Activated naive CD4-positive, alpha-beta T cell treated with anti-CD3 and anti-CD28 coated beads for 36 hours (primary cell): ENCODE results near the gene FES. TPM values are rescaled to one million over a fixed set of nuclear protein-coding genes. Genes with fewer than 3 reads are reported as not detected.
"Not testable (repeated sequence)": the region's sequence is repeated elsewhere in the genome, so short reads cannot be mapped to it uniquely, and the experiment has no call there.

ENCODE experiments used
- CTCF ChIA-PET: fragments of 350-600 bp; sonication (Branson Sonifier 250); formaldehyde crosslinking; loops from one replicate; lab custom pipeline; 2021; ENCODE audit warnings: antibody characterized with exemption; lab: Charles Lee
- DNase-seq: peaks from one replicate; pipeline ENCODE4 v3.0.0-alpha.2; 2020
- H3K27ac Mint-ChIP-seq: one replicate; pipeline ENCODE4 v1.8.0; 2021; ENCODE audit warnings: mild to moderate bottlenecking, mixed read lengths
- H3K27me3 Mint-ChIP-seq: one replicate; pipeline ENCODE4 v1.8.0; 2021; ENCODE audit warnings: low read depth, mixed read lengths
- H3K36me3 Mint-ChIP-seq: one replicate; pipeline ENCODE4 v1.8.0; 2021; ENCODE audit warnings: low read depth, mixed read lengths
- H3K4me1 Mint-ChIP-seq: one replicate; pipeline ENCODE4 v1.8.0; 2021; ENCODE audit warnings: low read depth, mixed read lengths
- H3K4me3 Mint-ChIP-seq: one replicate; pipeline ENCODE4 v1.8.0; 2021; ENCODE audit warnings: mild to moderate bottlenecking, moderate library complexity, mixed read lengths
- H3K9me3 Mint-ChIP-seq: one replicate; pipeline ENCODE4 v1.8.0; 2021; ENCODE audit warnings: mixed read lengths
- intact Hi-C: fragments of 100-400 bp; cut with micrococcal nuclease; formaldehyde crosslinking; loops from one replicate; pipeline ENCODE4 v1.15.1; 2023
- total RNA-seq, 2 experiments: library from RNA; stranded (reverse); gene quantifications; one replicate each; pipeline ENCODE4 v1.2.3, GENCODE V29; 2021

FES gene
- total RNA-seq, 2 experiments from 2014 or later, result 22.6 to 24.2 TPM

GRCh38 chr15:90887037-90887481 lies 2.8 kb downstream of the FES start:
- H3K9me3 Mint-ChIP-seq, result no peaks in the 10 kb centered on the region
- DNase-seq, result no peak
- H3K4me3 Mint-ChIP-seq, result no peak overlapping the region
- H3K4me1 Mint-ChIP-seq, result peaks cover 26% of the 10 kb centered on the region
- CTCF ChIA-PET, result interaction anchor here (0.9 to 3.3 kb wide), 15 partner anchors 8 to 567 kb away, joined by 3 to 69 read pairs (median 12); partner anchors contain the start of genes BLM, HDDC3 and UNC45A
- no peak overlapping the region for H3K27ac Mint-ChIP-seq
- intact Hi-C loops, result loop anchor here (2.0 to 5.0 kb wide), 2 partner anchors 195 to 566 kb away; no protein-coding TSS in a partner anchor
- peaks cover 3% of the 10 kb centered on the region for H3K27me3 Mint-ChIP-seq
- H3K36me3 Mint-ChIP-seq, result peaks cover 3% of the 10 kb centered on the region

- Mint-ChIP-seq H3K4me3 (no peak overlapping the region), H3K36me3 (no peaks in the 10 kb centered on the region), H3K27me3 (peaks cover 3% of the 10 kb centered on the region), H3K27ac (no peak overlapping the region), H3K4me1 (peaks cover 13% of the 10 kb centered on the region), H3K9me3 (no peaks in the 10 kb centered on the region)
- DNase-seq, result no peak
- intact Hi-C loops, result loop anchor here (5.0 kb wide), 1 partner anchor 197 kb away; no protein-coding TSS in a partner anchor
- CTCF ChIA-PET, result interaction anchor here (0.6 to 1.2 kb wide), 3 partner anchors 8 to 45 kb away, joined by 3 read pairs; partner anchors contain the start of gene UNC45A
Measured at GRCh38 chr15:90889313-90889730, 5.0 kb downstream of the FES start.

GRCh38 chr15:90889736-90890456 lies 5.6 kb downstream of the FES start:
- H3K4me3 Mint-ChIP-seq, result no peak overlapping the region
- intact Hi-C loops, result loop anchor here (5.0 kb wide), 1 partner anchor 198 kb away; no protein-coding TSS in a partner anchor
- H3K9me3 Mint-ChIP-seq, result no peaks in the 10 kb centered on the region
- peaks cover 12% of the 10 kb centered on the region for H3K4me1 Mint-ChIP-seq
- no peak for DNase-seq
- no peaks in the 10 kb centered on the region for H3K36me3 Mint-ChIP-seq
- CTCF ChIA-PET, result interaction anchor here (1.2 kb wide), 1 partner anchor 45 kb away, joined by 3 read pairs; the partner anchor contains the start of gene UNC45A
- no peak overlapping the region for H3K27ac Mint-ChIP-seq
- H3K27me3 Mint-ChIP-seq, result peaks cover 2% of the 10 kb centered on the region

- CTCF ChIA-PET, result interaction anchor here (0.8 kb wide), 1 partner anchor 243 kb away, joined by 3 read pairs; no protein-coding TSS in a partner anchor
- Mint-ChIP-seq H3K36me3 (no peaks in the 10 kb centered on the region), H3K27me3 (no peaks in the 10 kb centered on the region), H3K27ac (no peak overlapping the region), H3K4me1 (peaks cover 3% of the 10 kb centered on the region), H3K9me3 (no peaks in the 10 kb centered on the region), H3K4me3 (no peak overlapping the region)
- intact Hi-C loops, result no loop called here
- no peak for DNase-seq
Measured at GRCh38 chr15:90890839-90891238, 6.5 kb downstream of the FES start.

- no peak for DNase-seq
- no peaks in the 10 kb centered on the region for H3K9me3 Mint-ChIP-seq
- CTCF ChIA-PET, result interaction anchor here (1.7 kb wide), 1 partner anchor 10 kb away, joined by 4 read pairs; no protein-coding TSS in a partner anchor
- no peaks in the 10 kb centered on the region for H3K27me3 Mint-ChIP-seq
- H3K36me3 Mint-ChIP-seq, result no peaks in the 10 kb centered on the region
- H3K4me1 Mint-ChIP-seq, result no peaks in the 10 kb centered on the region
- intact Hi-C loops, result no loop called here
- no peak overlapping the region for H3K4me3 Mint-ChIP-seq
- no peak overlapping the region for H3K27ac Mint-ChIP-seq
Measured at GRCh38 chr15:90891346-90891949, 7.1 kb downstream of the FES start.

- no peak overlapping the region for H3K4me3 Mint-ChIP-seq
- CTCF ChIA-PET, result interaction anchor here (1.7 kb wide), 1 partner anchor 9 kb away, joined by 4 read pairs; no protein-coding TSS in a partner anchor
- intact Hi-C loops, result no loop called here
- no peaks in the 10 kb centered on the region for H3K27me3 Mint-ChIP-seq
- H3K9me3 Mint-ChIP-seq, result no peaks in the 10 kb centered on the region
- no peaks in the 10 kb centered on the region for H3K4me1 Mint-ChIP-seq
- no peaks in the 10 kb centered on the region for H3K36me3 Mint-ChIP-seq
- DNase-seq, result no peak
- H3K27ac Mint-ChIP-seq, result no peak overlapping the region
Measured at GRCh38 chr15:90892023-90892422, 7.7 kb downstream of the FES start.

- H3K4me3 Mint-ChIP-seq, result no peak overlapping the region
- H3K9me3 Mint-ChIP-seq, result no peaks in the 10 kb centered on the region
- intact Hi-C loops, result no loop called here
- CTCF ChIA-PET, result interaction anchor here (1.0 to 1.7 kb wide), 4 partner anchors 9 to 249 kb away, joined by 4 to 10 read pairs (median 5); partner anchors contain the start of genes HDDC3 and MAN2A2
- no peaks in the 10 kb centered on the region for H3K4me1 Mint-ChIP-seq
- H3K27ac Mint-ChIP-seq, result no peak overlapping the region
- H3K36me3 Mint-ChIP-seq, result no peaks in the 10 kb centered on the region
- DNase-seq, result no peak
- H3K27me3 Mint-ChIP-seq, result no peaks in the 10 kb centered on the region
Measured at GRCh38 chr15:90892498-90893174, 8.3 kb downstream of the FES start.

GRCh38 chr15:90893175-90894090 lies 9.1 kb downstream of the FES start:
- intact Hi-C loops, result no loop called here
- DNase-seq, result no peak
- CTCF ChIA-PET, result interaction anchor here (0.6 to 1.7 kb wide), 6 partner anchors 8 to 255 kb away, joined by 3 to 10 read pairs (median 4); partner anchors contain the start of genes HDDC3 and MAN2A2
- Mint-ChIP-seq H3K36me3 (no peaks in the 10 kb centered on the region), H3K27me3 (no peaks in the 10 kb centered on the region), H3K27ac (no peak overlapping the region), H3K9me3 (no peaks in the 10 kb centered on the region), H3K4me3 (no peak overlapping the region), H3K4me1 (no peaks in the 10 kb centered on the region)

- Mint-ChIP-seq H3K36me3 (no peaks in the 10 kb centered on the region), H3K4me3 (no peak overlapping the region), H3K4me1 (no peaks in the 10 kb centered on the region), H3K27me3 (no peaks in the 10 kb centered on the region), H3K9me3 (no peaks in the 10 kb centered on the region), H3K27ac (no peak overlapping the region)
- intact Hi-C loops, result no loop called here
- CTCF ChIA-PET, result interaction anchor here (2.4 to 4.0 kb wide), 2 partner anchors 10 to 38 kb away, joined by 20 to 29 read pairs; partner anchors contain the start of genes HDDC3 and UNC45A
- DNase-seq, result no peak
Measured at GRCh38 chr15:90895571-90896117, 11.3 kb downstream of the FES start.

- H3K9me3 Mint-ChIP-seq, H3K4me3 Mint-ChIP-seq, H3K36me3 Mint-ChIP-seq, H3K27ac Mint-ChIP-seq, H3K27me3 Mint-ChIP-seq, DNase-seq, intact Hi-C loops: not testable (repeated sequence)
- CTCF ChIA-PET, result interaction anchor here (0.6 to 4.0 kb wide), 5 partner anchors 8 to 571 kb away, joined by 3 to 29 read pairs (median 3); partner anchors contain the start of genes HDDC3 and UNC45A
- H3K4me1 Mint-ChIP-seq, result peaks cover 12% of the 10 kb centered on the region
Measured at GRCh38 chr15:90897131-90897655, 12.9 kb downstream of the FES start.
